ENCODE measurements around the gene METTL18.
A peak's percentile ranks its signal among the peaks of the same experiment; 100 is the strongest.
"Not testable (repeated sequence)": the region's sequence is repeated elsewhere in the genome, so short reads cannot be mapped to it uniquely, and the experiment has no call there.

The METTL18 gene

DNA sequence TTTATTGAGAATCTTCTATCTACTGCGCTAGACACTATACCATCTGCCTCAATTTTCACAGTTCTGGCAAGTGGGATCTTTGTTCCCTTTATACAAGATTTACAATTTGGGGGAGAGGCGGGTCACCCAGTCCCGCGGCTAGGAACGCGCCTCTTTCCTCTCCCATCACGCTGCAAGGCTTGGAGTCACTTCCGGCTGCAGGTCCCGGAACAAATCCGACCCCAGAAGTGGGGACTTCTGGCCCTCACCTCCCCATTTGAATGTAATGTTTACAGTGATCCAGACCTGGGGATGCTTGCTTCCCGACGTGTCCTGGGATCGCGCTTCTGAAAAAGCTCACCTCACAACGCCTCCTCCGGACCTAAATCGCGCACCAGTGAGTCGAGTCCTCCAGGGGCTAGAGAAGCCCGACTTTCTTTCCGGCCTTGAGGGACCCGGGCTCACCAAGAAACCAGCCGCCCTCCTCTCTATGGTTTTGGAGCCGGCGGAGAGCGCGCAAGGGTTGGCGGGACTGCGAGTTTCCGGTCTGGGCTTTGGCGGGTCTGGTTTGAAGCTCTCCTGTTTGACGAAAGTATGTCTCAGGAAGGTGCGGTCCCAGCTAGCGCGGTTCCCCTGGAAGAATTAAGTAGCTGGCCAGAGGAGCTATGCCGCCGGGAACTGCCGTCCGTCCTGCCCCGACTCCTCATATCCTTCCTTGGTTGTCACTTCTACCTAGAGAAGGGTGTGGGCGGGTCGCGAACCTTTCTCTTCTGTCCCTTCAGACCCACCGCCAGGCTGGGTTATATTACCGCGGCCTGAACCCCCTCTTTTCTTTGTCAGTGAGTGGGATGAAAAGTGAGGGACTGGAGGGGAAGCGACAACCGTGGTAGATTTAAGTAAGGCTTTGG, at the start of gene METTL18:
Gene METTL18, minus strand, starts transcription at position 378 of the 887 bp plus-strand sequence. CDS start 1,212 bp downstream, outside the sequence.
- DNase-seq = peak; percentile 98

DNA sequence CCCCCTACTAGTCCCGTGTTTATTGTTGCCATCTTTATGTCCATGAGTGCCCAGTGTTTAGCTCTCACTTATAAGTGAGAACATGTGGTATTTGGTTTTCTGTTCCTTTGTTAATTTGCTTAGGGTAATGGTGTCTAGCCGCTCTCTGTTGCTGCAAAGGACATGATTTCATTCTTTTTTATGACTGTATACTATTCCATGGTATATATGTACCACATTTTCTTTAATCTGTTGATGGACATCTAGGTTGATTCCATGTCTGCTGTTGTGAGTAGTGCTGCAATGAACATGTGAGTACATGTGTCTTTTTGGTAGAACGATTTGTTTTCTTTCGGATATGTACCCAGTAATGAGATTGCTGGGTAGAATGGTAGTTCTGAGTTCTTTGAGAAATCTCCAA, 44.2 kb upstream of the METTL18 start:
- DNase-seq = no peak

- no peak for DNase-seq
These were observed 41.5 kb upstream of the METTL18 start for GRCh38 chr1:169836198-169836597.

GRCh38 chr1:169835647-169836046, 40.9 kb upstream of the METTL18 start:
- DNase-seq = no peak

GRCh38 chr1:169834869-169835268, 40.2 kb upstream of the METTL18 start:
- no peak for DNase-seq

GRCh38 chr1:169833179-169833901, 38.6 kb upstream of the METTL18 start:
- no peak for DNase-seq

GRCh38 chr1:169829671-169830070, 35.0 kb upstream of the METTL18 start:
- DNase-seq = no peak

DNA sequence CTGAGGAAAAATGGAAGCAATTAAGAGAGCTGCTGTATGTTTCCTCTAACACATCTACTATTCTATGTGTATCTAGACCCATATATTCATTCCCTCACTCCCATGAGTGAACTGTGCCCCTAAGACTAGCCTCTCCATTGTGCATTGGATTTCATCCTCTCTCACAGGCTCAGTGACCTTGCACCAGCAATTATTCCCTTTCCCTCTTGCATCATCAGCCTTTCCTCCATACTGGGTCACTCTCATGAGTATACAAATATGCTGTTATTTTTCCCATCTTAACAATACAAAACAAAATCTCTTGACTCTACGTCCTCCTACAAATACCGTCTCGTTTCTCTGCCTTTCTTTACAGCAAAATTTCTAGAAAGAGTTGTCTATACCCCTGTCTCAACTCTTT, 29.4 kb upstream of the METTL18 start:
- DNase-seq = no peak

DNA sequence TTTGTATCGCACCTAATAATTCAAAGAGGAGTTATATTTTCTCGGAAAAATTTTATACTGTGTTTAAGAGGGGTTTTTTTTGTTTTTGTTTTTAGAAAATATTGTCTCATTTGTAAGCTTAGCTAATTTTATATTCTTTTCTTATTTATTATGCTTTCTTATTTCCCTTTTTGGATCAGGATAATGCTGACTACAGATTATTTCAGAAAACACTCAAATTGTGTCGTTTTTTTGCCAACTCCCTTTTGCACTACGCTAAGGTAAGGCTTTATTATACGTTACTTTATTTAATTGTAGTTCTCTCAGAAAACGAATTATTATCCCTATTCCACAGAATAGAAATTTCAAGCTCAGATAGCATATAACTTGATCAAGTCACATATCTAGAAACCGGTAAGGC, 26.8 kb upstream of the METTL18 start:
- no peak for DNase-seq

DNA sequence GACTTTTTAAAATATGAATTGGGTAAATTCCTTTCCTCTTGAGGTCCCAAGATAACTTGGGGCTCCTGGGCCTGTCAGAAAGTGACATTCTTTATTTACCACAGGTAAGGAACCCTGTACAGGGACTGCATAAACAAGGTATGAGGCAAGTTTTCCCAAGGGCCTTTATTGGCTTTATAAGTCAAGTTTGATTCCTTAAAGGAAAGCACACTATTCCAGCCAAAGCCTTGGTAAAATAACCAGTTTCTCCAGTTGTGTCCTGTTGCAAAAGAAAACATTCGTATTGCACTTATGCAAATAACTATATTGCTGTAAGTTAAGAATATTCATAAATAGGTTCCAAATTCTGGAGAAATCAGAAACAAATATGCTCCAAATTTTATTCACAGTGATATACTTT, 21.9 kb upstream of the METTL18 start:
- DNase-seq = no peak

GRCh38 chr1:169814265-169814664, 19.6 kb upstream of the METTL18 start:
- DNase-seq = no peak

DNA sequence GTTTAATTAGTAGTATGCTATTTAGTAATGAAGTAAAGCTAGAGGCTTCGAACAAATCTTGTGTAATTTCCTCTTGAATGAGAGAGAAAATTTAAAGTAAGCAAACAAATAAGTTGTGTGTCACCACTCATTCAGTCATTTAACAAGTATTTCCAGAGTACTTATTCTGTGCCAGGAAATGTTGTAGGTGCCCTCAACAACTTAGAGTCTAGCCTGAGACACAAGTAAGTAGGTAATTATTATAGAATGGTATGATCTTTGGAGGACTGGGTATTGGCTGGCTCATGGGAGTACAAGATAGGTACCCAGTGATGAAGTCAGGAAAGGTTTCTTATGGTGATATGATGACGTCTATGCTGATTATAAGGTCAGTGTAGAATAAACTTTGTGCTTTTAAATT, 17.4 kb upstream of the METTL18 start:
- DNase-seq = no peak

DNA sequence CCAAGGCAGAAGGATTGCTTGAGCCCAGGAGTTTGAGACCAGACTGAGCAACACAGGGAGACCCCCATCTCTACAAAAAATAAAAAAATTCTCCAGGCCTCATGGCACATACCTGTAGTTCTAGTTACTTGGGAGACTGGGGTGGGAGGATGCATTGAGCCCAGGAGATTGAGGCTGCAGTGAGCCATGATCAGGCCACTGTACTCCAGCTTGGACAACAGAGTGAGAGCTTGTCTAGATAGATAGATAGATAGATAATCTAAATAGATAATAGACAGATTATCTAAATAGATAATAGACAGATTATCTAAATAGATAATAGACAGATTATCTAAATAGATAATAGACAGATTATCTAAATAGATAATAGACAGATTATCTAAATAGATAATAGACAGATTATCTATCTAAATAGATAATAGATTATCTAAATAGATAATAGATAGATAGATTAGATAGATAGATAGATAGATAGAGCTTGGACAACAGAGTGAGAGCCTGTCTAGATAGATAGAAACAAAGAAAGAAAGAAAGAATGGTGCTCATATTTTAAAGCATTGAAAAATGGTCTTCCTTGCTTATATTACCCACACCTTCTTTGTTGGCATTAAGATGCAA, 16.8 kb upstream of the METTL18 start:
- DNase-seq = not testable (repeated sequence)

DNA sequence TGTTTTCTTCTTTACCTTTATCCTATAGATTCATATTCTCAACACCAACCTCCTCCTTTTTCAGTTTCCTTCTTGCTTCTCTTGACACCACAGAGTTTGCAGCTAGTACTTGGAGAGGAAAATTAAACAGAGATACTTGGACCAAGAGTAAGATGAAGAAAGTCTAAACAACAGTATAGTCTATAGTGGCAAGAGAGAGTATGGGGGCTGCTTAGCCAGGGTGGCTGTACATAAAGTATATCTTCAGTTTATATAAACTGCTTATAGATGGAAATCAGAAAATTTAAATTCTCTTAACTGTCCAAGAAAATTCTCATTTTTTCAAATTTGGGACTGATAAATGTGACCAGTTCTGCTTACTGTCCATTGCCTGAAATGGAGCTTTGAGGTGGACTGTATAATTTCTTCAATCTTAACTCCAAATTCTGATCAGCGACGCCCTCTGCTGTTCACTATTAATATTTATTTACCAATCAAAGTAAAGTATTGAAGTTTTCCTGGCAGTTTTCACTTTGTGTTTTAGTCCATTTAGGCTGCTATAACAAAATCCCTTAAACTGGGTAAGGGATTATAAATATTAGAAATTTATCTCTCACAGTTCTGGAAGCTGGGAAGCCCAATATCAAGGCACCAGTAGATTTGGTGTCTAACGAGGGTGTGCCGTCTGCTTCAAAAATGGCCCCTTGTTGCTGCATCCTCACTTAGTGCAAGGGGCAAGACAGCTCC, 14.8 kb upstream of the METTL18 start:
- peak; percentile 63 for DNase-seq

DNA sequence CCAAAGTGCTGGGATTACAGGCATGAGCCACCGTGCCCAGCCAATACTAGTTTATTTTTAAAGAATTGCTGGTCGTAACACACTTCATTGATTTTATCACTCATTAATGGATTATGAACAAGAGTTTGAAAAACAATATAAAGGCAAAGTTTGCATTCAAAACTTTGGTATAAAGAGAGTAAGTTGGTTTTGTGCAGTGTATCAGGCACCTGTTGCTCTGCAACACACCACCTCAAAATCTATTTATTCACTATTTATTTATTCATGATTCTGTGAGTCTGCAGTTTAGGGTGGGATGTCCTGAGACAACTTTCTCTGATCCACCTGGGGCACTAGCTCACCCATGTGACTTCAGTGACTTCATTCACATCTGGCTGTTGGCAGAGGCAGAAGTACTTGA, 10.2 kb upstream of the METTL18 start:
- no peak for DNase-seq

GRCh38 chr1:169802888-169803287, 8.2 kb upstream of the METTL18 start:
- no peak for DNase-seq

DNA sequence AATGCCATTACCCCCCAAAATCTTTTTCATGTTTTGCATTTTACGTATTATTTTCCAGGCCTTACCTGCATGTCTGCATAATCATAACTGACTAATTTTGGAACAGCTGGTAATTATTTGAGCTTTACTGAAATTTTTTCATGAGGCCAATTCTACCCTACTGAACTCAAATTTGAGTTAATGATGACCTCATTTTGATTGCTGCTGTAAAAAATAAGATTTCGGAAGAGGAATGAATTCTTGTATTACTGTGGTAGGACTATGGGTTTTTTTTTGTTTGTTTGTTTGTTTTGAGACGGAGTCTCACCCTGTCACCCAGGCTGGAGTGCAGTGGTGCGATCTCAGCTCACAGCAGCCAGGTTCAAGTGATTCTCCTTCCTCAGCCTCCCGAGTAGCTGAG, 2.6 kb upstream of the METTL18 start:
- no peak for DNase-seq

DNA sequence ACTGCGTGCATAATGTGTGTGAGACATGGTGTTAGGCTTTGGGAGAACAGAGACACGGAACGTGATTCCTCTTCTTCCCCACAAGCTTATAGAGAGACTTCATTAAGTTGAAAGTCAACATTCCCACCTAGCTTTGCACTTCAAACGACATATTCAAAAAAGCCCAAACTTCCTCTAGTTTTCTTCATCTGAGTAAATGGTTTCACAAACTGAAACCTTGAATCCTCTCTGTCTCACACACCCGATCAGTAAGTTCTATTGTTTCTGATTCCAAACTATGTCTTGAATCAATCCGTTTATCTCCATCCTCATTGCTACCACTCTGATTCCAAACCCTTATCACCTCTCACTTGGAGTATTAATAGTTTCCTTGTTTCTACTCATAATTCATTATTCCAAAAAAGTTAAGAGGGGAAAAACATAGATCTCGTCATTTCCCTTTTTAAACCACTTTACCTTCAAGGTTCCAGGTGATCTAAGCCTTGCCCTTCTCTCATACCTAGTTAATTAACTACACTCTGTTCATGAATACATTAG, 1.6 kb upstream of the METTL18 start:
- no peak for DNase-seq

- DNase-seq = peak; percentile 36
These were observed 980 bp upstream of the METTL18 start for GRCh38 chr1:169795687-169796086.

GRCh38 chr1:169793730-169794129, 977 bp downstream of the METTL18 start:
- no peak for DNase-seq

DNA sequence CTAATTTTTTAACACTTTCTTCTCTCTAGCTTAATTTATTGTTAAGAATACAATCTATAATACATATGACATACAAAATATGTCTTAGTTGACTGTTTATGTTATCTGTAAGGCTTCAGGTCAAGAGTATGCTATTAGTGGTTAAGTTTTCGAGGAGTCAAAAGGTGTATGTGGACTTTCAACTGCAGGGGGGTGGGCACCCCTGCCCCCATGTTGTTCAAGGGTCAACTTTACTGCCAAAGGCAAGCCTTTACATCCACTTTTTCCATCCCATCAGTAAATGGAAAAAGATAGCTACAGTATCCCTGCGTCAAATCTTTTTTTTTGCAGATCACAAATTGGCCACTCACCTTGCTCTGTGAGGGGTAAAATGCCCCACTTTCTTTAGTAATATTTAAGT, 6.3 kb downstream of the METTL18 start:
- no peak for DNase-seq

DNA sequence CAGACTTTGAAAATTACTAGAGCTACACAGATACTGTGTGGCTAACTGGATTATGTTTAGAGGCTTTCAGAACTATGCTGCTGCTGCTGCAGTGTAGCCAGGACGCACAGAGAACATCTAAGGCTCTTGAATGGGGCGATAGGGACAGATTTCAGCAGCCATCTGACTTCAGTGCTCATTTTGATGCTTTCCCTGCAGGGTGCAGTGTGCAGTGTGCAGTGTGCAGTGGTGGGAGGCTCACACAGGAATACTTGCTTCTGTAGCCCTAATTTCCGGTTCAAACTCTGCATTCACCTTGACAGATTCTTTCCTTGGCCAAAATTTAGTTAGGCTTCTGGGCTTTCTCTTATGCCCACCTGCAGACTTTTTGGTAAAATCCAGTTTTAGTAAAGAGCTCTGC, 7.7 kb downstream of the METTL18 start:
- no peak for DNase-seq

- no peak for DNase-seq
These were observed 9.4 kb downstream of the METTL18 start for GRCh38 chr1:169785267-169785666.
